ENCODE results near the gene PRR16.

DNA sequence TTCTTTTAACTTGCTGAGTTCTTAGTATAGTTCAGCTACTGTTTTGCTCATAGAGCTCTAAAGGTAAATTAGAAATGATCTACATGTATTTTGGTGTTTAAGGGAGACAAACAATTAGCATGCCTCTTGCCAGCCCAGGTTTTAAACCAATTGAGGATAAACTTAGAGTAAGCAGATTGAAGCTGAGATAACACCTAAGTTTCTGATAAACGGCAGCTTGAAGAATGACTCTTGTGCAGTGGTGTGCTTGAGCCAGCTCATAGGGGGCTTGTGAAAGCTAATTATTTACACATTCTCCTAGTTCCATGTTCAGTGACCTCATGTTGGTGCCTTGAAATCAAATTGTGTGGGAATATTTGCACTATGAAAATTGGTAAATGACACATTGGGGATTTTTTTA is 193.0 kb downstream of the PRR16 start:
- no peak for TF ChIP-seq POLR2AphosphoS5 (IDR thresholded peaks at IDR 0.05)
- TF ChIP-seq, protein P1, sequence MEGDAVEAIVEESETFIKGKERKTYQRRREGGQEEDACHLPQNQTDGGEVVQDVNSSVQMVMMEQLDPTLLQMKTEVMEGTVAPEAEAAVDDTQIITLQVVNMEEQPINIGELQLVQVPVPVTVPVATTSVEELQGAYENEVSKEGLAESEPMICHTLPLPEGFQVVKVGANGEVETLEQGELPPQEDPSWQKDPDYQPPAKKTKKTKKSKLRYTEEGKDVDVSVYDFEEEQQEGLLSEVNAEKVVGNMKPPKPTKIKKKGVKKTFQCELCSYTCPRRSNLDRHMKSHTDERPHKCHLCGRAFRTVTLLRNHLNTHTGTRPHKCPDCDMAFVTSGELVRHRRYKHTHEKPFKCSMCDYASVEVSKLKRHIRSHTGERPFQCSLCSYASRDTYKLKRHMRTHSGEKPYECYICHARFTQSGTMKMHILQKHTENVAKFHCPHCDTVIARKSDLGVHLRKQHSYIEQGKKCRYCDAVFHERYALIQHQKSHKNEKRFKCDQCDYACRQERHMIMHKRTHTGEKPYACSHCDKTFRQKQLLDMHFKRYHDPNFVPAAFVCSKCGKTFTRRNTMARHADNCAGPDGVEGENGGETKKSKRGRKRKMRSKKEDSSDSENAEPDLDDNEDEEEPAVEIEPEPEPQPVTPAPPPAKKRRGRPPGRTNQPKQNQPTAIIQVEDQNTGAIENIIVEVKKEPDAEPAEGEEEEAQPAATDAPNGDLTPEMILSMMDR (IDR thresholded peaks at IDR 0.05), result no peak
- no peak for TF ChIP-seq POLR2A (IDR thresholded peaks at IDR 0.05)
